ENCODE data around the gene MLH3. TPM values are rescaled to one million over a fixed set of nuclear protein-coding genes. Genes with fewer than 3 reads are reported as not detected.

The MLH3 gene
- 20.0 TPM for total RNA-seq
- long read RNA-seq, full-length matches to known transcripts = 1 of 11 reads
- long read RNA-seq, partial matches to known transcripts = 4 of 11 reads
- long read RNA-seq, other reads (novel, unspliced or antisense) = 6 of 11 reads

DNA sequence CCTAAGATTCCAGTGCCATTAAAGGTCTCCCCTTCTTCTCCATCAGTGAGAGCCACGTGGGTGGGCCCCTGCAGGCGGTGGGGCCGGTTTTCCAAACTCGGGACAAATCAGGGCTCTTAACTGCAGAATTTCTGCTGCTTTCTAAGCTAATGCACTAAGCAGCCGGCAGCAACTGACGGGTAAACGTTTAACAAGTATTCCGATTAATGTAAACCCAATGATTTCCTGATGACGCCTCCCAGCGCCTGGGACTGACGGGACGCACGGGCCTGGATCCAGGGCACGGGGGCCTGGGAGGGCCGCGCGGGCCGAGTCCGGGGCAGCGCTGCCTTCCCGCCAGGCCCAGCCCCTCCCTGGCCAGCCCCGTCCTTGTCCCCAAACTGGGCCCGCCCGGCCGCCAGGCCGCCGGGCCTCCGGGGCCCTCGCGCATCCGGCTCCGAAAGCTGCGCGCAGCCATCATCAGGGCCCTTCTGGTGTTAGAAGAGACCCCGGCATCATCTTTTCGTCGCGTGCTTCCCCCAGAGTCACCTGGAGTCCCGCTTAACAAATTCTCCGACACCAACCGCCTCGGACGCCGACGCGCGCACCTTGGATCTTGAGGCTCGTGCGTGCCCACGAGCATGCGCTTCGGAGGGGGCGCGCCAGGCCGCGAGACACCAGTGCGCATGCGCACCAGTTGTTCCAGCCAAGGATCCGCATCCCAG lies at the start of gene MLH3:
Gene MLH3 (minus strand): TSS at position 616 of the 704 bp plus-strand sequence. CDS start 1,812 bp downstream, outside the sequence.
- peak; percentile 89 for DNase-seq (ENCODE audit: low spot score)
- intact Hi-C loops (cut with DNase I) = no loop called here

DNA sequence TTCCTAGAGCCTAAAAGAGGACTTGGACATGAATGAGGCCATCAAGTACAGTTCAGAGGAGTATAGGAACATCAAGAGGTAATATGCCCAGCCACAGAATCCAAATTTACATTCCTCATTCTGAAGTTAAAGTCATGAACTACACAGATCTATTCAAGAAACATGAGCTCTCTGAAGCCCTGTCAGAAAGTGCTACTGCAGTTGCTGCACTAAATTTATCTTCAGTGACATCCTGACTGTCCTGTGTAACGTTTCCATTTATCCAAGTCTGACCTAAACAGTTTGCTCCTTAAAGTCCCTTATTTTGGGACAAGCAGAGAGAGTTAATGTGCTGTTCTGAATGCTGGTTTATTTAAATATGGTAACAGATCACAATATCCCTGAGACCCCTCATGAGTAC lies 47.4 kb upstream of the MLH3 start:
- no peak for DNase-seq (ENCODE audit: low spot score)
- intact Hi-C loops (cut with DNase I) = no loop called here

- intact Hi-C loops (cut with DNase I) = no loop called here
- no peak for DNase-seq (ENCODE audit: low spot score)
Measured at GRCh38 chr14:75098212-75098611, 46.9 kb upstream of the MLH3 start.

DNA sequence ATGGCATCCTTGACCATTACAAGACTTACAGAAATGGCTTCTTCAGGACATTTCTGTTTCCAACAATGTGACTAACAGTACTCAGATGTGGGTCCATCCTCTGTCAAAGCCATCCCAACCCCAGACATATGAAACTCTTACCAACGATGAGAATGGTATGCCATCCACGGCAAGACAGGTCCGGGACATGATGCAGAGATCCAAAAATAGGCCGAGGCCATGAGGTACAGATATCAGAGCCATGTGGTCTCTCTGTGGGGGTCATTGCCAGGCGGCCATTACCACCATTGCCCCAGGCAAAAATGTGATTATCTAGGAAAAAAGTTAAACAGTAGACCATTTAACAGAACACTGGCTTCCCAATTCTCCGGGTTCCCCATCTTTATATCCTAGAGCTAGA lies 45.7 kb upstream of the MLH3 start:
- DNase-seq (ENCODE audit: low spot score) = no peak
- intact Hi-C loops (cut with DNase I) = no loop called here

DNA sequence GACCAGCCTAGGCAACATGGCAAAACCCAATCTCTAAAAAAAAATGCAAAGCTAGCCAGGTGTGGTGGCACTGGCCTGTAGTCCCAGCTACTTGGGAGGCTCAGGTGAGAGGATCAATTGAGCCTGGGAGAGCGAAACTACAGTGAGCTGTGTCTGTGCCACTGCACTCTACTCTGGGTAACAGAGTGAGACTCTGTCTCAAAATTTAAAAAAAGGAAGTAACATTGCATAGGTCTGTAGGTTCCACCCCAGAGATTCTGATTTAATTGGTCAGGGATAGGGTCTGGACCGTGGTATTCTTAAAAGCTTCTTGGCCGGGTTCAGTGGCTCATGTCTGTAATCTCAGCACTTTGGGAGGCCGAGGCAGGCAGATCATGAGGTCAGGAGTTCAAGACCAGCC lies 44.4 kb upstream of the MLH3 start:
- DNase-seq (ENCODE audit: low spot score) = no peak
- intact Hi-C loops (cut with DNase I) = no loop called here

GRCh38 chr14:75094896-75095295 lies 43.6 kb upstream of the MLH3 start:
- intact Hi-C loops (cut with DNase I) = no loop called here
- no peak for DNase-seq (ENCODE audit: low spot score)

- intact Hi-C loops (cut with DNase I) = no loop called here
- no peak for DNase-seq (ENCODE audit: low spot score)
Measured at GRCh38 chr14:75092698-75093097, 41.4 kb upstream of the MLH3 start.

DNA sequence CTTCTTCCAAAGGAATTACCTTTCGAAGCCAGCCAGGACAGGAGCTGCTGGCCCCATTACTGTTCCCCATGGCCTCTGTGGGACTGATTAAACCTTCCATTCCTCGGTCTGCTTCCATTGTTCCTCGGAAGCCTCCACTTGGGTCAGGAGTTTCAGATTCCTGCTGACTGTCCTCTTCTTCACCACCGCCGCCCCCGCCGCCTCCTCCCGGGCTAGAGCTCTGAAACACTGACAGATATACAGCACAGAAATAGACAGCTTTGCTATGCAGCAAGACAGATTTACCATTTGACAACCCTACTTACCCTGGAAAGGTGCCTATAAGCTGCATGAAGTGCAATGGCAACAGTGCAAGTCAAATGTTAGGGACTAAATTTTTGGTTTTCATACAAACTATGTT lies 40.0 kb upstream of the MLH3 start:
- intact Hi-C loops (cut with DNase I) = no loop called here
- no peak for DNase-seq (ENCODE audit: low spot score)

- DNase-seq (ENCODE audit: low spot score) = no peak
- intact Hi-C loops (cut with DNase I) = no loop called here
Measured at GRCh38 chr14:75090353-75090752, 39.1 kb upstream of the MLH3 start.

DNA sequence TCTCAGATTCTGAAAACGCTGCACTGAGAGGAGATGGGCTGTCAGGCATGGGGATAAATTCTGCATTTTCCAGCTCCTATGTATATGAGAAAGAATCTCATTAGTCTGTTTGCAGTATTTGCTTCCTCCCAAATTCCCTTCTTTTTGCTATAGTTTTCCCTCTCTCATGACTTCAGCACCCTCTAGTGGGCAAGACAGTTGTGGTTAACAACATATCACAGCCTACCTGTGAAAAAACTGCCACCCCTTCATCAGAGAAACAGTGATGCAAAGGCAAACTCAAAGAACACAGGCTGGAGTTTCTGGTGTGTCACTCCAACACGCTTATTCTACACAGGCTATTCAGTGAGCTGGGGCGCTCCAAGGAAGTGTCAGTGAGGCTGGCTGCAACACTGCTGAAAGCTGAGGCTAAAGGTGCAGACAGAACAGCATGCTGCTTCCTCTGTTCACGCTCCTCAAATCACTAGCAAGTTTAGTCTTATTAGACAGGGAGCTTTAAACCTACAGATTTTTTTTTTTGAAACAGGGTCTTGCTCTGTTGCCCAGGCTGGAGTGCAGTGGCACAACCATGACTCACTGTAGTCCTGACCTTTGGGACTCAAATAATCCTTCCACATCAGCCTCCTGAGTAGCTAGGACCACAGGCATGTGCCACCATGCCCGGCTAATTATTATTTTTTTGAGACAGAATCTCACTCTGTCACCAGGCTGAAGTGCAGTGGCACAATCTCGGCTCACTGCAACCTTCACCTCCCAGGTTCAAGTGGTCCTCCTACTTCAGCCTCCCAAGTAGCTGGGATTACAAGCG lies 37.5 kb upstream of the MLH3 start:
- intact Hi-C loops (cut with DNase I) = loop anchor here (2.0 kb wide), 2 partner anchors 174 to 228 kb away; no protein-coding TSS in a partner anchor
- no peak for DNase-seq (ENCODE audit: low spot score)

DNA sequence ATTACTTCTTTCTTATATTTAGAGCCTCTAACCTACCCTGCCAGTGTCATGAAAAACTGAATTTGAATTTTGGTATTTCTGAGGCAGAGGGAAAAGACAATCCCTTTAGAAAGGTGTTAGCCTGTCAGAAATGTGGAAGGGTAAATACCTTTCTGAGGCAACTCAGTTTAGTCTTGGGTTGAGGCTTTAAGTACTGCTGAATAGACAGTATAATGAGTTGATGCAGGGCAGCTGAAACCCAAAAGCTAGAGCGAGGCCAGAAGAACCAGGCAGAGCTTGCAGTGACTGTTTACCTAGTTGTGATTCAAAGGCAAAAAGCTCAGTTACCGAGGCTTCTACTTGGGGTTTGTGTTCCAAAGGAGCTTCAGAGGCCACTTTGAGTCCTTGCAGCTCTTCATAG lies 36.9 kb upstream of the MLH3 start:
- intact Hi-C loops (cut with DNase I) = loop anchor here (2.0 kb wide), 2 partner anchors 173 to 227 kb away; no protein-coding TSS in a partner anchor
- DNase-seq (ENCODE audit: low spot score) = no peak

DNA sequence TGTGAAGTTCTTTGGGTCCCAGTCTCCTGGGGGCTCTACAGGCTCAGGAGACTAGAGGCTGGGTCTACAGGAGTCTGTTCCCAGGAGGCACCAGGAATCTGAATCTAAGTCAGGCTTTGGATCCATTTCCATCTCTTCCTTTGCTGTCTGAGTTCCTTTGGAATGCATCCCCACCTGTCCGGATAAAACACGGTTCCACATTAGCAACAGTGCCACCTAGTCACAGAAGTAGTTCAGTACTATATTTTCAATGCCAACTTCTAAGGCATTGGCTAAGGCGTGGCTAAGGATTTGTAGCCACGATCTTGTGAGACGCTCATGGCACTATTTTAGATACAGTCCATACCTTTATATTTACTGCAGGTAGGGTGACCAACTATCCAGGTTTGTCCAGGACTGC lies 33.2 kb upstream of the MLH3 start:
- intact Hi-C loops (cut with DNase I) = no loop called here
- no peak for DNase-seq (ENCODE audit: low spot score)

DNA sequence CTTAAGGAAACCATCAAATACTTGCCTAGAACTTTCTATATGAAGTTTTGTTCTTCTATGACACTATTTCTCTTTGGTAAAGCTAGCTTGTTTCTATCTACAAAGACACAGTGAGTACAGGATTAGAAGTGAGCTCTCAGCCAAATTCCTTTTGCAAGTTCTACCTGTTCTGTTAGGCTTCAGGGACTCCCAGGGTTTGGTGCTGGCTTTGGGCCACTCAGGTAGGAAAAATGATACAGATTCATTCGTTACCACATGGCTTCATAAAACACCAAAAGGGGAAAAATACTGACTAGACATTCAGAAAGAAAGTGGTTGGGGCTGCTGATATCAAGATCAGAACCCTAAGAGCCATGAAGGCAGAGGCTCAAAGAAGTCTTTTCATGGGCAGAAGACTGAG lies 32.0 kb upstream of the MLH3 start:
- intact Hi-C loops (cut with DNase I) = no loop called here

DNA sequence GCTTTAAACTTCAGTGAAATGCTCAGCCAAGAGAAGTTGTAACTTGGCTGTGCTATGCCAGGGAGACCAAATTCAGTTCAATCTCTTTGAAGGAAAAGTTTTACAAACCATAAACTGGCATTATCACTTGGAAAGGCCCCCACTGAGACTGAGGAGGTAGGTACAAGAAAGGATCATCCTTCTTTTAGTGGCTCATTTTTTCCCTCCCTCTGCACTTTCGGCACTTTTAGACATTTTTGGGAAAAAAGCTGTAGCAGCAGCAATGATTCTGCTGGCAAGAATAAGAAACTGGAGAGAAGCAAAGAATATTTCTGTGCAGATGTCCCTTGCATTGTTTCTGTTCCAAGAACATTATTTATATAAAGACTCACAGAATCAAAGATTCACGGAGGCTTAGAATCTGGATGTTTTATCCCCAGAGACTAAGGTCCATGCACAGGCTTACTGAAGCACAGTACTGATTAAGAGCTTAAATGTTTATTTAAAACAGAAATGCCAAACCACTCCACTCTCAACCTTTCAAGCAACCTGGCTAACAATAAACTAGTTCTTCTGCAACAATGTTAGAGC lies 30.5 kb upstream of the MLH3 start:
- intact Hi-C loops (cut with DNase I) = no loop called here
- no peak for DNase-seq (ENCODE audit: low spot score)

More for the DNA sequence above, 32.0 kb upstream of the MLH3 start:
- no peak for DNase-seq (ENCODE audit: low spot score)

GRCh38 chr14:75079521-75079920 lies 28.3 kb upstream of the MLH3 start:
- intact Hi-C loops (cut with DNase I) = no loop called here
- DNase-seq (ENCODE audit: low spot score) = no peak

- intact Hi-C loops (cut with DNase I) = no loop called here
- DNase-seq (ENCODE audit: low spot score) = no peak
Measured at GRCh38 chr14:75077794-75078193, 26.5 kb upstream of the MLH3 start.

GRCh38 chr14:75070383-75070782 lies 19.1 kb upstream of the MLH3 start:
- DNase-seq (ENCODE audit: low spot score) = no peak
- intact Hi-C loops (cut with DNase I) = loop anchor here (5.0 kb wide), 1 partner anchor 148 kb away; the partner anchor contains the start of gene RPS6KL1

GRCh38 chr14:75069811-75070145 lies 18.5 kb upstream of the MLH3 start:
- DNase-seq (ENCODE audit: low spot score) = no peak
- intact Hi-C loops (cut with DNase I) = loop anchor here (5.0 kb wide), 2 partner anchors 67 to 147 kb away; partner anchors contain the start of genes EIF2B2 and RPS6KL1

GRCh38 chr14:75069121-75069810 lies 18.0 kb upstream of the MLH3 start, which contains the start of gene ZC2HC1C:
ZC2HC1C (plus strand) TSS chr14:75069641; CDS start chr14:75070574, 933 bp downstream.
- intact Hi-C loops (cut with DNase I) = loop anchor here (5.0 kb wide), 1 partner anchor 67 kb away; the partner anchor contains the start of gene EIF2B2
- DNase-seq (ENCODE audit: low spot score) = peak; percentile 98

All from cardiac septum (tissue), 1 donor.